Measurements from ENCODE around the gene REN.

REN gene

DNA sequence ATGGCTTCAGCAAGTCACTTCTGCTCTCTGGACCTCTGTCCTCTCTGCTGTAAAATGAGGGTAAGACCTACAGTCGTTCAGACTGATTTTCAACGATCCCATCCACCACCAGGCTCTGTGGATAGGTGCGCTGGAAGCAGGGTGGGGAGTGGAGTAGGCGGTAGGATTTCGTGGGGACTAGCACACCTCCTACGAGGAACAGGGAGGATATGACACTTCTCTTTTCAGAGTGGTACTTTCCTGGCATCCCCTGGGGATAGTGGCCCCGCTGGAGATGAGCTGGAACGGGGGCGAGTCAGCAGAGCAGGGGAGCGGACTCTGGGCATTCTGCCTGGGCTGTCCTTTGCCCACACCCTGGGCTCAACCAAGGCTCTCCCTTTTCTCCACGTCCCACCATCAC, 32.0 kb downstream of the REN start:
- in situ Hi-C loops (cut with HindIII; ENCODE audit: low sequenced_read_pairs): no loop called here

DNA sequence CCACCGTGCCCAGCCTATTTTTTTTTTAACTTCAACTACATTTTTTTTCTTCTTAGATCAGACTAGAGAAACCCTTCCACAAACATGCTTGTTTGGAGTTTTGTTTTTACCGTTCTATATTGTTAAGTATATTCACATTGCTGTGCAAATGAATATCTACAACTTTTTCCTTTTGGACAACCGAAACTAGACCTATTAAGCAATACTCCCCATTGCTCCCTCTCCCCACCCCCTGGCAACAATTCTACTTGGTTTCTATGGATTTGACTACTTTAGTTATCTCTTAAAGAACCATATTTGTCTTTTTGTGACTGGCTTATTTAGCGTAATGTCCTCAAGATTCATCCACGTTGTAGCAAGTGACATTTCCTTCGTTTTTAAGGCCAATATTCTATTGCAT, 33.4 kb downstream of the REN start:
- in situ Hi-C loops (cut with HindIII; ENCODE audit: low sequenced_read_pairs): no loop called here

DNA sequence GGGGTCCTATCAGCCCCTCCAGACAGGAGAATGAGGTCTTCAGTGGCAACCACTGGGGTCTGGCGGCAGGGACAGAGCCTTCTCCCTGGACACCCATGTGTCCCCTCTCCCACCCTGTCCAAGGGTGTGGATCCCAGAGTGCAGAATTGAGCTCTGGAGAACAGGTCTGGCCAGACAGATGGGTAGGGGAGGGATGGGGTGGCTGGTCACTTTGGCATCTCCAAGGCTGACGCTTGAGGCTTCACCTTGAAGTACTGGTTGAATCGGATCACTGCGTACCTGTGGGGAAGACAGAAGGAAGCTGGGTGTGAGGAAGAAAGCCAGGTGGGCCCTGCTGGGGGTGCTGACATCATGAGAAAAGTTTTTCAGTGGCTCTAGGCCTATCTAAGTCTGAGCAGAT, 34.2 kb downstream of the REN start:
- in situ Hi-C loops (cut with HindIII; ENCODE audit: low sequenced_read_pairs): no loop called here

DNA sequence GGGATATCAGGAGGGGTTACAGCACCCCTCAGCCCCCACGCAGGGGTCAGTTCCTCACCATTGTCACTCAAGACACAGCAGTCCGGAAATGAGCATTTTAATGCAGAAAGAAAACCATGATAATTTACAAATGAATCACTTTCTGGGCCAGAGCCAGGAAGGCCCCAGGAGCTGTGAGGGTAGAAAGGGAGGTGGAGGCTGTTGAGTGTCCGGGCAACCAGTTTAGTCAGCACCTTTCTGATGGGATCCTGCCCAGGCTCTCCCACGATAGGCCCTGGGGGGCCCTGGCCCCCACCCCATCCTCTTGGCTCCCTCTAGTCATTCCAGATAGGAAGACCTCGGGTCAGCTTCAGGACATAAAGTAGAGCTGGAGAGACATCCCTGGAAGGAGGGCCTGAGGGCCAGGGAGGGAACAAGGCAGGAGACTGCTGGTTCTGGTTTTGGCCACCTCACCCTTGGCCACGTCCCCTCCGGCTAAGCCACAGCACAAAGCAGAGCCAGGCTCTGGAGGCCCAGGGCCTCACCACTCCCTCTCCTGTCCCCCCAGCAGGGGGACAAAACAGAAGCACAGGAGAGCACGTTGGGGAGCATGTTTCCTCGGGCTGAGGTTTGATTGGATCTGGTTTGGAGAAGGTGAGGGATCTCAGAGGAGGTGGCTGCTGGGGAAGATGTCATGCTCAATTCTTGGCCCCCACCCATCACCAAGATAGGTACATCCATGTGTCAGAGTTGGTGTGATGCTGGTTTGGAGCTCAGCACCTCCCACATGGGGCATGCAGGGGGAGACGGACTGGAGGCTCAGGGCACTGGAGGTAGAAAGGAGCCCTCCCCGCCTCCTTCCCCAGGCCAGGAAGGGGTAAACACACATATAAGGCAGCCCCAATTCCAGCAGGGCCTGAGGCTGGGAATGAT, 34.9 kb downstream of the REN start:
- in situ Hi-C loops (cut with HindIII; ENCODE audit: low sequenced_read_pairs): no loop called here

DNA sequence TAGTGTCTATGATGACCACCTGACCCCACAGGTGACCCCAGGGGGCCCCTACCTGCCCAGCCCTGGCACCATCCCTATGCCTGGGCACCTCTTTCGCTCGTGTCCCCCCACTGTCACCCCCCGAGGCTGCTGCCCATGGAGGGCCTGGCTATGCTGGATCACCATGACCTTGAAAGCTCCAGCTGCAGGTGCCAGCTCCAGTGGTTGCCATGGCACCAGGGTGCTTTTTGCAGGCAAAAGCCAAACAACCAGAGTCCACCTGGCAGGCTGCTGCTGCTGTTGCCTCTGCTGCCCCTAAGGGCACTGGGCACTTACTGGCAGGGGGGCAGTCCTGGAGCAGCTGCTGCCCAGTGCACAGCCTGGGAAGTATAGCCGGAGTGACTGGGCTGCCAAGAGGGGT, 36.0 kb downstream of the REN start:
- in situ Hi-C loops (cut with HindIII; ENCODE audit: low sequenced_read_pairs): no loop called here

DNA sequence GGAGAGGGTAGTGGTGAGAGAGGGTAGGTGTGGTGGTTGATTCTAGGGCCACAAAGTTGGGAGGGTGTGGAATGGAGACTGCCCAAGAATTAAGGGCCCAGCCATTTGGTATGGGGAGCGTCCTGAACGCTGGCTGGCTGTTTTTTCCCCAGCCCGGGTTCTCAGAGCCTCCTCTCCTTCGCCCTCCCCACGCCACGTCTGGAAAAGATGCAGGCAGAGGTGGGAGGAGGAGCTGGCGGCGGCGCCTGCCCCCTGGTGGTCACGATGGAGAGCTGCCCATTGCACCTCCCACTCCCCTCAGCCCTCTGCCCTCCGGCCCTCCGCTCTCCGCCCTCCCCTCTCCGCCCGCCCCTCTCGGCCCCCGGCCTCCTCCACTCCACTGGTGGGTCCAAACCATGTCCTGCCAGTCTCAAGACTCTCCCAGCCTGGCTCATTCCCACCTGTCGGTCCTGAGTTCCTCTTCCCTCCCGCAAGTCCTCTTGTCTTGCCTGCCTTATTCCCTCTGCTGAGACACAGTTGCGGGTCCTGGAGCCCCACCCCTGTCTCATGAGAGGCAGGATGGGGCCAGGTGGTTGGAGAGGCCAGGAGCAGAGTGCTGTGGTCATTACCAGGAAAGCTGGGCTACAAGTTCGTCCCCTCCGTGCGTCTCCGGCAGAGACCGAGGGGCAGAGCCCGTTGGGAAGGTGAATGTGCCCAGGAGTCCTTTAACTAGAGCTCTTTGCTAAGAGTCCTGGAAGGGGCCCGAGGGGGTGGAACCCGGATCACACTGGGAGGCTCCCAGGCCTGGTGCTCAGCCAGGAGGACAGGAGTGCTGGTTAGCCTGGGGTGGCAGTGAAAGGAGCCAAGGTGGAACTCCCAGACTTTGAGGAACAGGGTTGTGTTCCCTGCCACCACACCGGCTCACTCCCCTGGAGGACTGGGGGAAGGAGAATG, 36.9 kb downstream of the REN start:
- in situ Hi-C loops (cut with HindIII; ENCODE audit: low sequenced_read_pairs): no loop called here

DNA sequence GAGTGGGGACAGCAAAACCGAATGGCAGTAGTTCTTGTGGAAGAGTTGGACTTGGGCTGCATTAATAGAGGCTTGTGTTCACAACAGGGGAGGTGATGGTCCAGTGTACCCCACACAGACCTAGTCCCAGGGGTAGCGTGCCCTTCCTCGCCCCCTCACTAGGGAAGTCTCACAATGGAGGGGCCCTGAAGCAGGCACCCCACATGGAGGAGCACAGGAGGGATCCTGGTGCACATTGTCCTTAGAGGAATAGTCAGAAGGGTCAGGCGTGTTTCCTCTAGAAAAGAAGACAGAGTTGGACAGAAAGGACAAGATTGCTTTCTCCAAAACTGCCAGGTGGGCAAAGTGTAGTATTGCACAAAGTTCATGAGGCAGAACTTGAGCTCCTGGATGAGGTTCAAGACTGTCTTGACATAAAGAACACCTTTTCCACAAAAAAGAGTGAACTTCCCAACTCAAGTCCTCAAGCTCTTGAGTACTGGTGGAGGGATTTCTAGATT, 37.6 kb downstream of the REN start:
- in situ Hi-C loops (cut with HindIII; ENCODE audit: low sequenced_read_pairs): no loop called here

DNA sequence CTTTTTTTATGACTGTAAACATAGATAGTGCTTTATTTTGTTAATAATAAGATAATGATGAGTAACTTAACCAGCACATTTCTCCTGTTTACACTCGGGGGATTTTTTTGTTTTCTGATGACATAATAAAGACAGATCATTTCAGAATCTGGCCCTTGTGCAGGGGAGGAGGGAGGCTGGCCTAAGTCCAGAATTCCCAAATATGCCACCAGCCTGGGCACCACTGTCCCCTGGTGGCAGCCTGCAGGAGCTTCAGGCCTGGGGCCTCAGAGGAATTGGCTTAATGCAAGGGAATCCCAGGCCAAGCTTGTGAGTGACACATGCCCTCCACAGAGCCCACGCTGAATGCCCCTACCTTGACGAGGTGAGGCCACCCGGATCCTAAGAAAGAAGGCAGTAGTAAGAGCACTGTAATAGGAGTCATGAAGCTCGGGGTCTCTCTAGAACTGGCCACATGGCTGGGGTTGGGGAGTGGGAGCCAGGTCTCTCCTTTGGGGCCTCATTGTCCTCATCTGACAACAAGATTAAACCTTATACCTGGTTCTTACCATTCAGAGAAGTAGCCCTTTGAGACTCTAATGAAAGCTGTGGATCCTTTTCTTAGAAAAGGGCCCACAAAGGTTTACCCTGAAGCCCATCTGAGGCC, 38.4 kb downstream of the REN start:
- in situ Hi-C loops (cut with HindIII; ENCODE audit: low sequenced_read_pairs): no loop called here

DNA sequence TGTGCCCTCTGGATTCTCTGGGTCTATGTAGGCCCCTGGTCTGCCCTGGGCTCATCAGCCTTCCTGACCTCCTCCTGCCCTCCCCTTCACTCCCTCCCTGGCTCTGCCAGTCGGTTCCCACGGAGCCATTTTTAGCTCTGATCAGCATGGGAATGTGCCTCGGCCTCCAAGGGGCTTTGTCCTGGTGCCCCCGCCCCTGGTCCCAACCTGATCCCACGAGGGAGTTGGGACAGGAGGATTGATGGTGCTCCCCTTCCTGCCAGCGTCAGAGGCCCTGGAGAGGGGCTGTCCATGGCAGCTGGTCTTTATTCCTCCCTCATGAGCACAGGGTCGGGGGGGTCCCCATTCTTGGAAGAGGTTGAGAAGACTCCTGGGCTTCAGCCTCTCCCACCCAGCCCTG, 39.2 kb downstream of the REN start:
- in situ Hi-C loops (cut with HindIII; ENCODE audit: low sequenced_read_pairs): no loop called here

DNA sequence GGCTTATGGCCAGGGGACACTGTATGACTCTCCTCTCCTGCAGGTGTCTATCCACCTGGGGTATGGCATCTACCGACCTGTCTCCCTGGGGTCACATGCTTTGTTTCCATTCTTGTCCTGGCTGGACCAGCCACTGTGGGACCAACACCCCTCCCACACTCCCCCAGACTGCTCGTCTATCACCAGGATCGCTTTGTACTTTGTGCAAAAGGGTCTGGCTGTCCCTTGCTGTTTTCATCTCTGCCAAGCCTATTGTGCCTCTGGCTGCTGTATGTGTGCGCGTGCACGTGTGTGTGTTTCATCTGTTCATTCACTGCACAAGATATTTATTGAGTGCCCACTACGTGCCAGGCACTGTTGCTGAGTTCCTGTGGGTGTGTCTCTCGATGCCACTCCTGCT, 39.8 kb downstream of the REN start:
- in situ Hi-C loops (cut with HindIII; ENCODE audit: low sequenced_read_pairs): no loop called here

DNA sequence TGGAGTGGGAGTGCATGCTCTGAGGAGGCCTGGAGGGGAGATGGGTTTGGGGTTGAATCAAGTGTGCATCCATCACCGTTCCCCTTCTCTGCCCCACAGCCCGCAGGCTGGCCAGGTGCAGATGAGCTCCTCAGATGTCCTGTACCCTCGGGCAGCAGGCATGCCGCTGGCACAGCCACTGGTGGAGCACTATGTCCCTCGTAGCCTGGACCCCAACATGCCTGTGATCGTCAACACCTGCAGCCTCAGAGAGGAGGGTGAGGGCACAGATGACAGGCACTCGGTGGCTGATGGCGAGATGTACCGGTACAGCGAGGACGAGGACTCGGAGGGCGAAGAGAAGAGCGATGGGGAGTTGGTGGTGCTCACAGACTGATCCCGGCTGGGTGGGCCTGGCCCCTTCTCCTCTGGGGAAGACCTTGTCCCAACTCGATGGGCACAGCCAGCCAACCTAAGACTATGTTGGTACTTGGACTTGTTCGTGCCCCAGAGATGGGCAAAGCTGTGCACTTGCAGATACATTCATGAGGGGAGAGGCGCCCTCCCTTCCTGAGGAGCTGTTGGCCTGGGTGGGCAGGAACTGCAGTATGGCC, 40.3 kb downstream of the REN start:
- in situ Hi-C loops (cut with HindIII; ENCODE audit: low sequenced_read_pairs): no loop called here

DNA sequence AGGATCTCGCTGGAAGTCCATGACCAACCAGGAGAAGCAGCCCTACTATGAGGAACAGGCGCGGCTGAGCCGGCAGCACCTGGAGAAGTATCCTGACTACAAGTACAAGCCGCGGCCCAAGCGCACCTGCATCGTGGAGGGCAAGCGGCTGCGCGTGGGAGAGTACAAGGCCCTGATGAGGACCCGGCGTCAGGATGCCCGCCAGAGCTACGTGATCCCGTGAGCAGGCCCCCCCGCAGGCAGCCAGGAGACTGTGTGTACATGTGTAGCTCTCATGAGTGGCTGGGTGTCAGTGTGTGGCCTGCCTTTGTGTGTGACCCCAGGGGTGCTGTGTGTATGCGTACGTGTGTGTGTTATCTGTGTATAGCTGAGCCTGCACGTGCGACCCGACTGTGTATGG, 41.5 kb downstream of the REN start:
- in situ Hi-C loops (cut with HindIII; ENCODE audit: low sequenced_read_pairs): no loop called here

DNA sequence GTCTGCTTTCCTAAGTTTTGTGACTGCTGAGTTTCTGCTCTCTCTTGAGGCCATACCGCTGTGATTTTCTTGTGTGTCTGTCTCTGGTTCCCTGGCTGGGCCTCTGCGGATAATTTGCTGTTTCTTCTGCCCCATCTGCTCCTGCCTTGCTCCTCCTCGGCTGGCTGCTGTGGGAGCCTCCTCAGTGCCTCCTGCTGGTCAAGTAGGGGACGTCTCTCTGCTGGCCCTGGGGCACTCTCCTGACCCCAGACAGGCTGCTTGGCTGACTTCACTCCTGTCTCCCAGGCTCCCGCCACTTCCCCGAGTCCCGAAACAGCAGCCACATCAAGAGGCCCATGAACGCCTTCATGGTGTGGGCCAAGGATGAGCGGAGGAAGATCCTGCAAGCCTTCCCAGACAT, 42.8 kb downstream of the REN start:
- in situ Hi-C loops (cut with HindIII; ENCODE audit: low sequenced_read_pairs): no loop called here

DNA sequence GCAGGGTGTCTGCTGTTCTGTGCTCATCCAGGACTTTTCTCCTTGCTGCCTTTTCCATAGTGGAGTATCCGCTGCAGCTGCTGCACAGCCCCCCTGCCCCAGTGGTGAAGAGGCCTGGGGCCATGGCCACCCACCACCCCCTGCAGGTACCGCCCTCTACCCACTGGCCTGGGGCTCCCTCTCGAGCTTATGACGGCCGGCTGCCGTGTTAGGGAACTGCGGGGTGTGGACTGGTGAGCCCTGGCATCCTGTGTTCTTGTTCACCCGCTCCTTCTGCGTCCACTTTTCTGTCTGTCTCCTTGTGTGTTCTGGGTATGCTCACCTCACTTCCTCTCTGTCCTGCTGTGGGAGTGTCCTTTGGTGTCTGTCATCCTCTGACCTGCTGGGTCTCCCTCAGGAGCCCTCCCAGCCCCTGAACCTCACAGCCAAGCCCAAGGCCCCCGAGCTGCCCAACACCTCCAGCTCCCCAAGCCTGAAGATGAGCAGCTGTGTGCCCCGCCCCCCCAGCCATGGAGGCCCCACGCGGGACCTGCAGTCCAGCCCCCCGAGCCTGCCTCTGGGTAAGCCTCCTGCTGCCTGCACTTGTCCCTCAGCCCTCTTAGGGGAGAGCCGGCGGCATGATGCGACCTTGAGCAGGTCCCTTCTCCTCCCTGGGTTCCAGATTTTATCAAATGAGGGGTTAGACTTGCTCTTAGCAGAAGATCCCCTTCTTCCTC, 44.1 kb downstream of the REN start:
- in situ Hi-C loops (cut with HindIII; ENCODE audit: low sequenced_read_pairs): no loop called here

DNA sequence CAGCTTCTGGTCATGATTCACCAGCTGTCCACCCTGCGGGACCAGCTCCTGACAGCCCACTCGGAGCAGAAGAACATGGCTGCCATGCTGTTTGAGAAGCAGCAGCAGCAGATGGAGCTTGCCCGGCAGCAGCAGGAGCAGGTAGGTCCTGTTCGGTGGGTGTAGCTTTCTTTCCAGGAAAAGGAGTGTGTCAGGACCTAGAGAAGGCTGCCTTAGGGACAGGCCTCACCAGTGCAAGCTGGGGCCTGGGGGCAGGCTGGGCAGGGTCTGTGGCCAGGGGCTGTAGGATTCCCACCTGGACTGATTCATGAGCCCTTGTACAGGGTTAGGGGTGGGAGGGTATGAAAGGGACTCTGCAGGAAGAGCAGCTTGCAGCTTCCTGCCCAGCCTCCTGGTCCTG, 49.6 kb downstream of the REN start:
- in situ Hi-C loops (cut with HindIII; ENCODE audit: low sequenced_read_pairs): no loop called here

DNA sequence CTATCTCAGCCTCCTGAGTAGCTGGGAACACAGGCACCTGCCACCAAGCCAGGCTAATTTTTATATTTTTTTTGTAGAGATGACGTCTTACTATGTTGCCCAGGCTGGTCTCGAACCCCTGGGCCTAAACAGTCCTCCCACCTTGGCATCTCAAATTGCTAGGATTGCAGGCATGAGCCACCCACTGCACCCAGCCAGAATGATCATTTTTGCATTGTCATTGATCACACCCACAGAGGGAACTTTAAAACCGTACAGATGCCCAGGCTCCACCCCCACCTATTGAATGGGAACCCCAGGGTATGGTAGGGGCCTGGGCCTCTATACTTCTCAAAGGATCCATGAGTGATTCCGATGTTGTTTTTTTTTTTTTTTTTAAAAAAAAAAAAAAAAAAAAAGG, 51.0 kb downstream of the REN start:
- in situ Hi-C loops (cut with HindIII; ENCODE audit: low sequenced_read_pairs): no loop called here

DNA sequence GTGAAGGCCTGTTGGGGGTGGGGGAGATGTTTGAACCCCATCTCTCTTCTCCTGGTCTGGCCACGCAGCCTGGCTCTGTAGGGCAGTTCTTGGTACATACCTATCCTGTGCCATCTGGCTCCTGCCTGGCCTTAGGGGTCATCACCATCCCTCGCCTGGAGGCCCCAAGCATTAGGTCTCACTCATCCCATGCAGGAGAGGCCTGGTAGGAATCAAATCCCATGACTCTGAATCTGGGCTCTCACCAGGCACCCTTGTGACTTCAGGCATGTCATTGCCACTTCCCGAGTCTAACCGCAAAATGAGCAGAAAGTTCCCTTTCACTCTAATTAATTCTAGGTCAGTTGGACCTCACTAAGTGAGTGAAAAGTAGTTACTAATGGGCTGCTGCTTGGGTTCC, 51.5 kb downstream of the REN start:
- in situ Hi-C loops (cut with HindIII; ENCODE audit: low sequenced_read_pairs): loop anchor here (5.0 kb wide), 1 partner anchor 242 kb away; no protein-coding TSS in a partner anchor

DNA sequence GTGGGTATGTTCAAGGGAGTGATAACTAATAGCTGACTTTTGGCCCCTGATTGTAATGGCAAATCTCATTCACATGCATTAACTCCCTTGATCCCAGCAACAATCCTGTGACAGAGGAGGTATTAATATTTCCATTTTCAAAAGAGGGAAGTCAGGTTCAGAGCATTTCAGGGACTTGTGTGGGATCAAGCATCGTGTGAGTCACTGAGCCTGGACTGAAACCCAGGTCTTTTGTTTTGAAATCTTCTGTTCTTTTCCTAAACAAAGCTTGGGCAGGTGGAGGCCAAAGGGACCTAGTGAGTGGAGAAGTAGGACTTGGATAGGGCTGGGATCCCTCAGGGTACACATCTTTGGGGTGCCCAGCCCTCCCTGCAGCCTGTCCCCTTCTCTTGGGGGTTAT, 52.2 kb downstream of the REN start:
- in situ Hi-C loops (cut with HindIII; ENCODE audit: low sequenced_read_pairs): loop anchor here (5.0 kb wide), 1 partner anchor 242 kb away; no protein-coding TSS in a partner anchor

DNA sequence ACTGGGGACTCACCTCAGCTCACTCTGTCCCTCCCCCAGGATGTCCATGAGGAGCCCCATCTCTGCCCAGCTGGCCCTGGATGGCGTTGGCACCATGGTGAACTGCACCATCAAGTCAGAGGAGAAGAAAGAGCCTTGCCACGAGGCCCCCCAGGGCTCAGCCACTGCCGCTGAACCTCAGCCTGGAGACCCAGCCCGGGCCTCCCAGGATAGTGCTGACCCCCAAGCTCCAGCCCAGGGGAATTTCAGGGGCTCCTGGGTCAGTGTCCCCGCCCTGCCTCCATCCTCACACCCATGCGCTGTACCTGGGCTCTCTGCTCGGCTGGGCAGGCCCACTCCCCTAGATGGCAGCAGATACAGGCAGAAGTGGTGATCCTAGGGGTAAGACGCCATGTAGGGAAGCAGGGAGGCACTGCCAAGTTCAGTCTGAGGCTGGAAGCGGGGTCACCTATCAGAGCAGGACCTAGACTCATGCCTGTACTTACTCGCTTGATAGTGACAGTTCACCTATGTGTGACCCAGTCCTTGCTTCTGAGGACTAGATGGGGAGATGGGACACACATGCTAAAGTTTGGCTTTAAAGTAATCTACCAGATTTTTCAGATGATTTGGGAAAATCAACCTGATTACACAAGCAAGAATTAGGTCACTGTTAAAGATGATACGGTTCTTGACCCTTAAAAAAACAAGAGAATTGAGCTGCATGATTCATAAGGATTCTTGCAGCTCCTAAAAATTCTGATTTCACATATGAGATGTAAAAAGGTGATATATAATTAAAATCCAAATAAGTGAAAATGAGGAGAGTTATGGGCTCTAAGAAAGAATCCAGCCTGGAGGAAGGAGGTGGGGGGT, 53.0 kb downstream of the REN start:
- in situ Hi-C loops (cut with HindIII; ENCODE audit: low sequenced_read_pairs): loop anchor here (5.0 kb wide), 1 partner anchor 241 kb away; no protein-coding TSS in a partner anchor
